Epidermal melanocyte (primary cell): Measurements from ENCODE around the gene ZNF397.
"Not testable (repeated sequence)": the region's sequence is repeated elsewhere in the genome, so short reads cannot be mapped to it uniquely, and the experiment has no call there.

Source experiments
- DNase-seq: peaks from one replicate; pipeline ENCODE4 v3.0.0; 2011; ENCODE audit warnings: low spot score; ENCODE audit not compliant: insufficient read length

The ZNF397 gene

DNA sequence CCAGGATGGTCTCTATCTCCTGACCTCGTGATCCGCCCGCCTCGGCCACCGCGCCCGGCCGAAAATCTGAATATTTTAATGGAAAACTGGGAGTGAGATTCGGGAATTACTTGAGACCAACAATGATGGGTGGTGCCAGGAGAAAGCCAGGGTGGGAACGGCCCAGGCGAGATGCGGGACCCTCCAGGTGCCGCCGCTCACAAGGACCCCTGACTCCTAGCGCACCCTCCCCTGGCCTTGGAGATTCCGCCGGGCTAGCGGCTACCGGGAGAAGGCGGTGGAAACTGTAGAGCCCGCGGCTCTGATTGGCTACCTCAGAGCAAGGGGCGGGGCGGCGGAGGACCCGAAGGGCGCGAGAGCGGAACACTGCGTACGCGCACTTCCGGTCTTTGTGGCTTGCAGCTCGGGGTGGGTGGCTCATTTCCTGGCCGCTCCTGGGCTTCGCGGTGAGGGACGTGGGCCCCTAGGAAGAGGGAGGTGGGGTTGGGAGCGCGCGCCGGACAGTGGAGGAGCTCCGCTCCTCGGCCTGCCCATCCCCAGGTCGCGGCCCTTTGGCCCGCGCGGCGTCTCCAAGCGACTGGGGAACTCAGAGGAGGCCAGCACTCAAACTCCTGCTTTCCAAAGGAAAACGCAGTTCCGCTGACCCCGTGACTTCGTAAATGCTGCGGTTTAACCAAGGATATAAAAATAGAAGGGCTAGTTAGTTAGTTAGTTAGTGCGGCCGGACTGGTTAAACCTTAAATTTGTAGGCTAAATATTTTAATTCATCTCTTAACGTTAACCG is at the start of gene ZNF397:
TSS of gene ZNF397 (plus strand) at position 371 of the 784 bp plus-strand sequence. CDS start 1,437 bp downstream, outside the sequence.
- DNase-seq, result peak; percentile 86

DNA sequence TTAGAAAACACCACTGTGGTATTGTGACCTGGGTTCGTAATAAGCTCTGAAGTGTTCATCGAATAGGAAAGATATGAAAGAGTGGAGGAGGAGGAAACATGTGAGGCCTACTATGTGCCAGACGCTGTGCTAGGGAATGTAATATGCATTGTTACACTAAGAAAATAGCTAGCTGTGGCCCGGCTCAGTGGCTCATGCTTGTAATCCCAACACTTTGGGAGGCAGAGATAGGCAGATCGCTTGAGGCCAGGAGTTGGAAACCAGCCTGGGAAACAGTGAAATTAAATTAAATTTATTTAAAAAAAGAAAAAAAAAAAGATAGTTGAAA is 49.2 kb upstream of the ZNF397 start:
- DNase-seq, result no peak

DNA sequence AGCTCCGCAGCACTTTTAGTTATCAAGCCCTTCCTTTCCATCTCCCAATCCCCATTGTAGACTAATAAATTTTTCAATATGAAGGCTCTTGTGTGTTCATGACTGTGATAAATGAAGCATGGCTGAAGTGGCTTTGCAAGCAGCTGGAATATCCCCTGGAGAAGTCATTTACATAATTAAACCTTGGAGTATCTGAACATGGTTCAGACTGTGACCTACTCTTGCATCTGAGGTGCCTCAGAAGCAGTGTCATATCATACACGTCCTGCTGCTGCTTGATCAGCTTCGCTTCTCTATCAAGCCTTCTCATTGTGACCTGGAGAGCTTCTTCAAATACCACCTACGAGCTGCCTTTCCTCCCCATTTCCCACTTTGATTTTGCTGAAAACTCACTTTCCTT is 48.4 kb upstream of the ZNF397 start:
- no peak for DNase-seq

DNA sequence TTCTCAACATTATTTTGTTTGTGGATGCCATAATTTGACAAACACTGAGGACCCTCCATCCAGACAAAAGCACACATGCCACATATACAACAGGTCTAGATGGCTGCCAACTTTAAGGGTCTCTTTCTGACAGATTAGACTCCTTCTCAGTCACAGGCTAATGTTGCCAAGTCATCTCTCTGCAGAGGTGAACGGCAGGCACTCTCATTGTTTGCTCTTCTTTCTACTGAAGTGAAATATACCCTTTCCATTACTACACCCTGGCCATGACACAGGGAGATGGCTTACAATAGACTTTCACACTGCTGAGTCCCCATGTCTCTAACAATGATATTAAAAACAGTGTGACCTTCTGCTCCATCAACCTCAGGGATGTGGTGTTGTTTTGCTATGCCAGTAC is 47.5 kb upstream of the ZNF397 start:
- no peak for DNase-seq

DNA sequence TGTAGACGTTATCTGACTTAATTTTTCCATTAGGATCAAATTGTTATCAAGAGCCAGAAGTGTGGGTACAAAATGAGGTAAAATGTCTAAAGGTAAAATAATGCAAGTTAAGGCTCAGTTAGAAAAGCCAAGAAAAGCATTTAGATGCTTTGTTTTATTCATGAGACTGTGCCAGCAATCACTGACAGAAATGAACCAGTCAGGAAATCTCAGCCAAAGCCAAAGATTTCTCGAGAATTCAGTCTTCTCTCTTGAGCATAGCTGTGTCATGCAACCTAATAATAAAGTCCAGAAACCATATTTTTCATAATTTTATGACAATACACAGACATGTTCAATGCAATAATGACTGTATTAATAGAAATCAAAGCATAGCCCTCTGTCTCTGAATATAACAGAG is 43.5 kb upstream of the ZNF397 start:
- no peak for DNase-seq

DNA sequence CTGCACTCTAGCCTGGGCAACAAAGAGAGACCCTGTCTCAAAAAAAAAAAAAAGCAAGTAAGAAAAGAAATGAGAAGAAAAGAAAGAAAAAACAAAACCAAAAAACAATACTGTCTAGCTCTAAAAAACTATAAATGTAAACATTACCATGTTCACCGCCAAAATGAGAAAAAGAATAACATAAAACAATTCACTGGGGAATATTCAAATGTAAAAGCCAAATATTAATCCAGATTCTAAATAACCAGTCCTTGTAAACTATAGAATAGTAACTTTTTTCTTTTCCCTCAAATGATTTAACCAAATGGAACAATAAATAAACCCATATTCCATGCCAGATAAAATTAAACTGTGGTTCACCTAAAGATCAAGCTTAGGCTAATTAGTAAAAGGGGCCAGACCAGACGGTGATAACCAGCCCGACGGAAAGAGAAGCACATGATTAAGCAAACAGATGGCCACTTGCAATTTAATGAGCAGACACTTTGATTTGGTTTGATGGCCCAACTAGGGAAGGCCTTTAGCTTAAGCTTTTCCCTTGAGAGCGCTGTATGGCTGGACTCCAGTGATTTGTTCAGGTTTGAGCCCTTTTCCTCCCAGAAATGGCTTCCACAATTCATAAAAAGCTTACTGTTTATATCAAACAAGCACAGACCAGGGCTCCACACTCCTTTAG is 39.4 kb upstream of the ZNF397 start:
- DNase-seq, result no peak

DNA sequence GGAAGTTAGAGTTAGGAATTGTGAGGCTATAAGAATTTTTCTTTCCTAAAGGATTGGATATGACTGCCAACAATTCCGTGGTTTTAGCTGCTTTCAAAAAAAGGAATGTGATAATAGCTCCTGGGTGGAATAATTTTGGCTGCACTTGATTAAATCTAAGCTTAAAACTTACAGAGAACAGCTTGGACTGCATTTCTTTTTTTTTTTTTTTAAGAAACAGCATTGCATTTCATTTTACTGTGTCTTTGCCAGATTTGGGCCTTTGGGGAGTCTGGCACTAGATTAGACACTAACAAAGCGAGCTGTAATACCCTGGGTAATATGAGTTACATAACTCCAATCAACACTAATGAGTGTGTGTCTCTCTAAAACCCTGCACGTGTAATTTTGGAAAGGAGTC is 37.8 kb upstream of the ZNF397 start:
- DNase-seq, result peak; percentile 35

DNA sequence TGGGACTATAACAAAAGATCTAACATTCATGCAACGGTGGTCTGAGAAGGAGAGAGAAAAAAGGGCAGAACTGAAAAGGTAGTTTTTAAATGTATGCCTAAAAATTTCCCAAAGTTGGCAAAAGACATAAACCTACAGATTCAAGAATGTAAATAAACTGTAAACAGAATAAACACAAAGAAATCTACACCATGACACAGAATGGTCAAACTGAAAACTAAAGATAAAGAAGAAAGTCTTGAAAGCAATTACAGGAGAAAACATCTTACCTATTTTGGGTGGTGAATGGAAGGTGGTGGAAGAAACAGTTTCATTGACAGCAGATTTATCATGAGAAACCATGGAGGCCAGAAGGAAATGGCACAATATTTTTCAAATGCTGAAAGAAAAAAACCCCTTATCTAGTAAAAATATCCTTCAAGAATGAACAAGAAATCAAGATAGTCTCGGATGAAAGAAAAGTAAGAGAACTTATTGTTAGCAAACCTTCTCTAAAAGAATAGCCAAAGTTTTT is 35.6 kb upstream of the ZNF397 start:
- no peak for DNase-seq

DNA sequence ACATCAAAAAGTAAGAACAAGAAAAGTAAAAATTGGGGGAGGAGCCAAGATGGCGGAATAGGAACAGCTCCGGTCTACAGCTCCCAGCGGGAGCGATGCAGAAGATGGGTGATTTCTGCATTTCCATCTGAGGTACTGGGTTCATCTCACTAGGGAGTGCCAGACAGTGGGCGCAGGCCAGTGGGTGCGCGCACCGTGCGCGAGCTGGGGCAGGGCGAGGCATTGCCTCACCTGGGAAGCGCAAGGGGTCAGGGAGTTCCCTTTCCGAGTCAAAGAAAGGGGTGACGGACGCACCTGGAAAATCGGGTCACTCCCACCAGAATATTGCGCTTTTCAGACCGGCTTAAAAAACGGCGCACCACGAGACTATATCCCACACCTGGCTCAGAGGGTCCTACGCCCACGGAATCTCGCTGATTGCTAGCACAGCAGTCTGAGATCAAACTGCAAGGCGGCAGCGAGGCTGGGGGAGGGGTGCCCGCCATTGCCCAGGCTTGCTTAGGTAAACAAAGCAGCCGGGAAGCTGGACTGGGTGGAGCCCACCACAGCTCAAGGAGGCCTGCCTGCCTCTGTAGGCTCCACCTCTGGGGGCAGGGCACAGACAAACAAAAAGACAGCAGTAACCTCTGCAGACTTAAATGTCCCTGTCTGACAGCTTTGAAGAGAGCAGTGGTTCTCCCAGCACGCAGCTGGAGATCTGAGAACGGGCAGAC is 34.9 kb upstream of the ZNF397 start:
- DNase-seq, result not testable (repeated sequence)

DNA sequence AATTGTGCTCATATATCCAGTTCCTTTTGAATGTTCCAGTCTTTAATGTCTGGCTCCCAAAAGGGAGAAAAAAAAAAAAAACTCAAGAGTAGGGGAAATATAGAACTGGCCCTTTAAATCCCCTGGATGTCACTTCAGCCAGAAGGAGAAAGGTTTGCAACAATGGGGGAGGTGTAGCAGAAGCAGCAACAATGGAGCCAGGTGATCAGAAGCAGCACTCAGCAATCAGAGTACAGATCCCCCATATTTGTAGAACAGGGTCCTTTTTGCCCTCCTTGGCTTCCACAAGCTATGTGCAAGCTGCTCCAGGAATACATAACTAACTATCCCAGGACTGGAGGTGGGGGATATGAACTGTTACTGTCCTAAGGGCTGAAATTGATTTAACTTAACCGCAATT is 25.8 kb upstream of the ZNF397 start:
- no peak for DNase-seq

DNA sequence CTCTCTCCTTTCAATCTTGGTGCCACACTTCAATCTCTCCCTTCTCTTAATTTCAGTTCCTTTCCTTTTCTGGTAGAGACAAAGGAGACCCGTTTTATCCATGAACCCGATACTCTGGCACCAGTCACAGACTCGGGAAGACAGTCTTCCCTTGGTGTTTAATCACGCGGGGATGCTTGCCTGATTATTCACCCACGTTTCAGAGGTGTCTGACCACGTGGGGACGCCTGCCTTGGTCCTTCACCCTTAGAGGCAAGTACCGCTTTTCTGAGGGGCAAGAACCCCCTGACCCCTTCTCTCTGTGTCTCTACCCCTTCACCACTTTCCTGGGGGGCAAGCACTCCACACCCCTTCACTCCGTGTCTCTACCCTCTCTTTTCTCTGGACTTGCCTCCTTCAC is 24.2 kb upstream of the ZNF397 start:
- DNase-seq, result not testable (repeated sequence)

DNA sequence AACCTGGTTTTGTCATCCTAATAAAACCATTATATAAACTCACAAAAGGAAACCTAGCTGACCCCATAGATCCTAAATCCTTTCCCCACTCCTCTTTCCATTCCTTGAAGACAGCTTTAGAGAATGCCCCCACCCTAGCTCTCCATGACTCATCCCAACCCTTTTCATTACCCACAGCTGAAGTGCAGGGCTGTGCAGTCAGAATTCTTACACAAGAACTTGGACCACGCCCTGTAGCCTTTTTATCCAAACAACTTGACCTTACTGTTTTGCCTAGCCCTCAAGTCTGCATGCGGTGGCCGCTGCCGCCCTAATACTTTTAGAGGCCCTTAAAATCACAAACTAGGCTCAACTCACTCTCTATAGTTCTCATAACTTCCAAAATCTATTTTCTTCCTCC is 21.5 kb upstream of the ZNF397 start:
- not testable (repeated sequence) for DNase-seq

DNA sequence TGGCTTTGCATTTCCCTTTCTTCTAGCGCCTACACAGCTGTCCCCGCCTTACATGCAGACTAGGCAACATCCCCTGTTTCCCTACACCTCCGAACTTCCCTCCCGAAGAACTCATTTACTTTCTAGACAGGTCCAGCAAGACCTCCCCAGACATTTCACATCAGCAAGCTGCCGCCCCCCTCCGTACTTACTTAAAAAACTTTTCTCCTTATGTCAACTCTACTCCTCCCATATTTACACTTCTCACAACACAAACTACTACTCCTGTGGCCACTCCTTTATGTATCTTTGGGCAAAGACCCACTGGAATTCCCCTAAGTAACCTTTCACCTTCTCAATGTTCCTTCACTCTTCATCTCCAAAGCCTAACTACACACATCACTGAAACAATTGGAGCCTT is 20.4 kb upstream of the ZNF397 start:
- DNase-seq, result no peak

DNA sequence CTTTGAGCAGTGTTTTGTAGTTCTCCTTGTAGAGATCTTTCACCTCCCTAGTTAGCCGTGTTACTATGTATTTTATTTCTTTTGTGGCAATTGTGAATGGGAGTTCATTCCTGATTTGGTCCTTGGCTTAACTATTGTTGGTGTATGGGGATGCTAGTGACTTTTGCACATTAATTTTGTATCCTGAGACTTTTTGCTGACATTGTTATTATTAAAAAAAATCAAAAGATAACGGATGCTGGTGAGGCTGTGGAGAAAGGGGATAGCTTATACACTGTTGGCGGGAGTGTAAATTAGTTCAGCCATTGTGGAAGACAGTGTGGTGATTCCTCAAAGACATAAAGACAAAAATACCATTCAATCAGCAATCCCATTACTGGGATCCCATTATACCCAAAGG is 17.0 kb upstream of the ZNF397 start:
- DNase-seq, result no peak

DNA sequence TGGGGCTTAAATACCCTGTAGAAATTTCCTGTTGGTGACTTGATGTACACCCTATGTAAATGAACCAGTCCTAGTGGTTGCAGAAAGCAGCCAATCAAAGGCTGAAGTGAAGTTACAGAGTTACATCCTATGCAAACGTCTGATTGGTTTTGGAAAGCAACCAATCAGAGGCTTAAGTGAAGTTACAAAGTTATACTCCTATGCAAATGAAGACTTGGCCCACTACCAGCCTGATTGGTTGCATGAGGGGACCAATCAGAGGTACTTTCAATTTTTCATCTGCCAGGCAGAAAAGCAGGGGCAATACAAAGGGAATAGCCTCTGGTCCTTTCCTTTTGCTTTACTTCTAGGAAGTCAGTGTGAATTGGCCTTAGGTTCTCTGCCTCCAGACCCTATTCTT is 13.6 kb upstream of the ZNF397 start:
- no peak for DNase-seq

DNA sequence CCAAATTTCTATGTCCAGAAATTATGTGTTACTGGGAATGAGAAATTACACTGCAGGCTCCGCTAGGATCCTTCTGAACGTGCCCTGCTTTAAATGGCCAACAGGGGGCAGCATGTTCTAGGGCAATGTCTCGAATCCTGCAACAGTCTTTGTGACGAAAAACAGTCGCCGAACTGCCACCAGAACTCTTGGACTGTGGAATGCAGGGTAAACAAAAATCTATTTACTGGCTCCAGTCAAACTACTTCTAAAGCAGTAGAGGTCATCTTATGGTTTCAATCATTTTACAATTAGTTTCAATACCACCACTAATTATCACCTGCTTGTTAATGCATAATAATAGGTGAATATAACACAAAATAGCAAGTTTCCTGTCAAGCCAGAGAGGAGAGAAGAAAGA is 9.8 kb upstream of the ZNF397 start:
- DNase-seq, result peak; percentile 54

DNA sequence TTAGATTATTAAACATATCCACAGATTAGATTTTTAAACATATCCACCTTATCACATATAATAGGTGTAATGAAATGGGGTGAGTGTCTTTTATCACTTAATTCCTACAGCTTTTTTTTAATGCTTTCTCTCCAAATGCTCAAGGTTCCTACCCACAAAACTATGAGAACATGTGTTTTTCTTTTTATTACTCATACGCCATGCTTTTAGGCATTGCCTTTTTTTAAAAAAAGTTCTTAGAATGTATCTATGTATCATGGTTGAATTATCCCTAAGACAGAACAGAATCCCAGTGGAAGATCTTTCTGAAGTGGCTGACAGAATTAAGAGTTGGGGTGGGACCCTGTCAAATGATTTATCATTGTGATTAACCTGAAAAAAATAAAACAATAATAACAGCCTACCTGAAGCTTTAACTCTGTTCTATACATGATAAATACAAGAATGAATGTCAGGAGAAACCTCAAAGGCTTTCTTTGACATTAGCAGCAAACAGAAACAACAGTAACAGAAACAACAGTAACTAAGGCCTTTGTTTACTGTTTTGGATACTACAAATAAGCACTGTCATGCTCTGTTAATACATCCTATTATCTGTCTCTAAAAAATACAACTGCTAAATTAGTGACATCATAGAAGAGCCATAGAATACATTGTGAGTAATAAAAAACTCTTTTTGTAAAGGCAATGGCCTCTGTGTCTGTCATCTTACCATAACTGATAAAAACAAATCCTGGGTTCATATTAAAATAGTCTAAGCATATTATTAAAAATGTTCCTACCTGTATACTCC is 4.1 kb upstream of the ZNF397 start:
- DNase-seq, result no peak

DNA sequence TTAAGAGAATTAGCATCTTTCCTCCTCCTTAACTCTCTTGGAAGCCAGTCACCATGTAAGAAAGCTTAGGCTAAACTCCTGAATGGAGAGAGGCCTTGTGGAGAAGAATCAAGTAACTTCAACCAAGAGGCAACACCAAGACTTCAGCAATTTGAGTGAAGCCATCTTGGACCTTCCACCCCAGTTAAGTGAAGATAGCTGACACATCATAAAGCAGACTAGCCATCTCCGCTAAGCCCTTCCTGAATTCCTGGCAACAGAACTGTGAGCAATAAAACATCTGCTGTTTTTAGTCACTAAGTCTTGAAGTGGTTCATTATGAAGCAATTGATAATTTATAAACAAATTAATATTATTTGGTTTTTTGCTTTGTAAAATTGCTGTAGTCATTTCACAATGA is 1.5 kb upstream of the ZNF397 start:
- DNase-seq, result no peak

DNA sequence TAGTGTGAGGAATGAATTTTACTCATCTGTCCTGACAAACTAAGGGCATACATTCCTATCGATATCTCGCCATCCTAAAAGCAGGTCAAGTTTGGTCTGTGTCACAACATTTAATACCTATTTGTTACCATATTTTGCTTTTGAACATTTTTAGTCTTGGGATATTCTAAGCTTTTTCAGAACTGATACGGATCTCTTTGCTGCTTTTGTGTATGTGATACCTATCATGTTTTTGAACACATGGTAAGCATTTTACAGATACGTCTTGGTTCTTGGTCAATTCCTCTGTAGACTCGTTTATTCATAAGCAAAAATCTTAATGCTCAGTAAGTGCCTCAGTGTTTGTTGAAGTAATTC is 592 bp downstream of the ZNF397 start:
- no peak for DNase-seq

DNA sequence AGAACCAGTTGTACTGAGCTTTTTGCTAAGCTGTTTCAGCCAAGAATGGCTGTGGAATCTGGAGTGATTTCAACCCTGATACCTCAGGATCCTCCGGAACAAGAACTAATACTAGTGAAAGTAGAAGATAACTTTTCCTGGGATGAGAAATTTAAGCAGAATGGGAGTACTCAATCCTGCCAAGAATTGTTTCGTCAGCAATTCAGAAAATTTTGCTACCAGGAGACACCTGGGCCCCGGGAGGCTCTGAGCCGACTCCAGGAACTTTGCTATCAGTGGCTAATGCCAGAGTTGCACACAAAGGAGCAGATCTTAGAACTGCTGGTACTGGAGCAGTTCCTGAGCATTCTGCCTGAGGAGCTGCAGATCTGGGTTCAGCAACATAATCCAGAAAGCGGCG is 1.6 kb downstream of the ZNF397 start:
- DNase-seq, result no peak

DNA sequence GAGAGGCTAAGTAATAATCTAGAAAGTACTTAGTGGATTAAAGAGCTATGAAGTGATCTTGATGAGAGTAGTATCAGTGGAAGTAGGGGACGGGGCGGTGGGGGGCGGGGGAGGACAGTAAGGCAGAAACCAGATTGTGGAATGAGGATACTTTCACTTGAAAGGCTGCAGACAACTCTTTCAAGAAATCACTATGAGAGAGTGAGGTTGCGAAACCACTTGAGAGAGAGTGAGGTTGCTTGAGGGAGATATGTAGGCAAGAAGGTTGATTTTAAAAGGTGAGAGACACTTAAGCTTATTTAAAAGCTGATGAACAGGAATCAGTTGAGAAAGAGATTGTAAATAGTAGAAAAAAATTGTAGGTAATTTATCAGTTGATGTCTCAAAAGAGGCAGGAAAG is 3.8 kb downstream of the ZNF397 start:
- DNase-seq, result no peak
